Brain microvascular endothelial cell (primary cell): Measurements from ENCODE around the gene C17orf50.
A peak's percentile ranks its signal among the peaks of the same experiment; 100 is the strongest.

ENCODE experiments used
- DNase-seq: peaks from one replicate; pipeline ENCODE4 v3.0.0-alpha.2; 2020
- H3K27ac ChIP-seq: fragments of 250-450 bp; sonication (Bioruptor Pico); 2 replicates; pipeline ENCODE4 v1.5.1; 2020; ENCODE audit warnings: mild to moderate bottlenecking, moderate library complexity
- H3K27me3 ChIP-seq: fragments of 250-450 bp; sonication (Bioruptor Pico); replicated peaks from 2 replicates; pipeline ENCODE4 v1.5.1; 2020; ENCODE audit warnings: mild to moderate bottlenecking
- H3K36me3 ChIP-seq: fragments of 250-450 bp; sonication (Bioruptor Pico); replicated peaks from 2 replicates; pipeline ENCODE4 v1.5.1; 2020; ENCODE audit warnings: mild to moderate bottlenecking
- H3K4me3 ChIP-seq: 2 replicates; pipeline ENCODE4 v1.5.1; 2011; ENCODE audit warnings: low read depth, mild to moderate bottlenecking, control low read depth, low read length, moderate library complexity
- CTCF ChIP-seq: IDR thresholded peaks from 2 replicates; pipeline ENCODE4 v1.5.1; 2011; ENCODE audit warnings: low read depth, mild to moderate bottlenecking, moderate library complexity, low read length, control low read depth, inconsistent platforms; ENCODE audit errors: missing control alignments
- in situ Hi-C: cut with HindIII; loops from 2 replicates; pipeline ENCODE4 v1.10.0; 2017; ENCODE audit warnings: low sequenced_read_pairs, low pct_ligation_motif_present

C17orf50 gene

GRCh38 chr17:35807371-35808144 is 46.9 kb downstream of the C17orf50 start:
- DNase-seq, result no peak
- H3K4me3 ChIP-seq, result no peak overlapping the region
- in situ Hi-C loops, result no loop called here
- TF ChIP-seq CTCF, result no peak
- H3K27ac ChIP-seq, result no peak overlapping the region
- no peaks in the 10 kb centered on the region for H3K36me3 ChIP-seq
- no peaks in the 10 kb centered on the region for H3K27me3 ChIP-seq

GRCh38 chr17:35808240-35808961 is 47.7 kb downstream of the C17orf50 start:
- in situ Hi-C loops, result no loop called here
- Histone ChIP-seq H3K36me3 (no peaks in the 10 kb centered on the region), H3K27me3 (no peaks in the 10 kb centered on the region), H3K27ac (peak overlapping the region; percentile 95), H3K4me3 (peak overlapping the region; percentile 91)
- DNase-seq, result no peak
- TF ChIP-seq CTCF, result no peak

GRCh38 chr17:35808962-35809854 is 48.5 kb downstream of the C17orf50 start, which contains the start of gene TAF15:
Gene TAF15, plus strand, starts transcription at chr17:35809484. Its CDS starts 86 bp downstream, at chr17:35809570.
- Histone ChIP-seq H3K4me3 (peak within 1 kb of the TSS; percentile 91), H3K27me3 (no peaks in the 10 kb centered on the region)
- peak; percentile 90 for TF ChIP-seq CTCF

GRCh38 chr17:35809855-35810461 is 49.3 kb downstream of the C17orf50 start:
- H3K36me3 ChIP-seq, result no peaks in the 10 kb centered on the region
- H3K27ac ChIP-seq, result peak overlapping the region; percentile 95
- peak overlapping the region; percentile 91 for H3K4me3 ChIP-seq
- no peaks in the 10 kb centered on the region for H3K27me3 ChIP-seq
- no peak for TF ChIP-seq CTCF
- in situ Hi-C loops, result no loop called here
- peak; percentile 33 for DNase-seq

More at GRCh38 chr17:35808962-35809854, 48.5 kb downstream of the C17orf50 start, which contains the start of gene TAF15:
- in situ Hi-C loops, result no loop called here
- peak; percentile 99 for DNase-seq
- Histone ChIP-seq H3K27ac (peak within 1 kb of the TSS; percentile 95), H3K36me3 (no peaks in the 10 kb centered on the region)

GRCh38 chr17:35811759-35812158 is 51.1 kb downstream of the C17orf50 start:
- Histone ChIP-seq H3K4me3 (no peak overlapping the region), H3K27me3 (no peaks in the 10 kb centered on the region), H3K27ac (no peak overlapping the region), H3K36me3 (no peaks in the 10 kb centered on the region)
- no peak for DNase-seq
- TF ChIP-seq CTCF, result no peak
- in situ Hi-C loops, result no loop called here
